Fibroblast of lung (primary cell): ENCODE results near the gene SHANK2. TPM values are rescaled to one million over a fixed set of nuclear protein-coding genes. Genes with fewer than 3 reads are reported as not detected.

Experiments used
- DNase-seq, 2 donors: peaks; one replicate each; pipeline versions ENCODE4 v3.0.0 to v3.0.0-alpha.2; 2010; ENCODE audit warnings: low read depth in 2 of 2
- H2AFZ ChIP-seq: 2 replicates; pipeline ENCODE4 v1.5.1; 2012; ENCODE audit warnings: low read length, control low read depth, inconsistent platforms
- H3K27ac ChIP-seq: 2 replicates; pipeline ENCODE4 v1.5.1; 2011; ENCODE audit warnings: low read length, control low read depth; ENCODE audit not compliant: insufficient read depth
- H3K27me3 ChIP-seq: 2 replicates; pipeline ENCODE4 v1.5.1; 2011; ENCODE audit warnings: mild to moderate bottlenecking, low read length; ENCODE audit not compliant: control insufficient read depth, insufficient read depth
- H3K36me3 ChIP-seq: 2 replicates; pipeline ENCODE4 v1.5.1; 2011; ENCODE audit warnings: low read length; ENCODE audit not compliant: control insufficient read depth, insufficient read depth
- H3K4me1 ChIP-seq: 2 replicates; pipeline ENCODE4 v1.5.1; 2011; ENCODE audit warnings: low read length; ENCODE audit not compliant: control insufficient read depth, insufficient read depth; ENCODE audit errors: extremely low read depth
- H3K4me2 ChIP-seq: 2 replicates; pipeline ENCODE4 v1.5.1; 2011; ENCODE audit warnings: low read length, control low read depth; ENCODE audit not compliant: insufficient read depth; ENCODE audit errors: extremely low read depth
- H3K4me3 ChIP-seq, 4 experiments: fragments of 200-600 bp in 1 of 4; sonication (generic) in 1 of 4; replicated peaks in 1 of 4; 2 replicates each; pipeline ENCODE4 v1.5.1; 2011 to 2016; ENCODE audit warnings: low read length in 4 of 4, low read depth in 3 of 4, mild to moderate bottlenecking in 3 of 4, control low read depth in 2 of 4, inconsistent platforms in 1 of 4, mixed read lengths in 1 of 4; ENCODE audit not compliant: insufficient read depth in 1 of 4; ENCODE audit errors: control extremely low read depth in 1 of 4
- H3K79me2 ChIP-seq: 2 replicates; pipeline ENCODE4 v1.5.1; 2012; ENCODE audit warnings: mild to moderate bottlenecking, low read length, inconsistent platforms; ENCODE audit not compliant: control insufficient read depth, insufficient read depth
- H3K9ac ChIP-seq: 2 replicates; pipeline ENCODE4 v1.5.1; 2011; ENCODE audit warnings: mild to moderate bottlenecking, low read length, control low read depth; ENCODE audit not compliant: insufficient read depth
- H3K9me3 ChIP-seq: 2 replicates; pipeline ENCODE4 v1.5.1; 2012; ENCODE audit warnings: low read depth, low read length; ENCODE audit not compliant: control insufficient read depth, insufficient read depth
- H4K20me1 ChIP-seq: 2 replicates; pipeline ENCODE4 v1.5.1; 2011; ENCODE audit warnings: low read length; ENCODE audit not compliant: control insufficient read depth, insufficient read depth; ENCODE audit errors: extremely low read depth
- CTCF ChIP-seq, 2 donors: IDR thresholded peaks in 1 of 2; conservative IDR thresholded peaks in 1 of 2; 1 replicate in 1 of 2; 2 replicates in 1 of 2; pipeline ENCODE4 v1.5.1; 2011 to 2012; ENCODE audit warnings: low read length in 2 of 2, control low read depth in 1 of 2, inconsistent platforms in 1 of 2, low read depth in 1 of 2, mild to moderate bottlenecking in 1 of 2
- EZH2 ChIP-seq: IDR thresholded peaks from 2 replicates; pipeline ENCODE4 v1.5.1; 2012; ENCODE audit warnings: low read length, control low read depth, mild to moderate bottlenecking; ENCODE audit errors: missing control alignments
- polyA plus RNA-seq, 2 donors: library from polyadenylated mRNA; depleted of rRNA in 1 of 2; stranded (reverse) in 1 of 2; unstranded in 1 of 2; fragments of >200 nt; gene quantifications; 2 replicates each; pipeline ENCODE4 v1.2.1, GENCODE V29; 2011 to 2012; ENCODE audit warnings: missing spikeins in 1 of 2
- total RNA-seq: library from RNA; depleted of rRNA; stranded (reverse); fragments of >200 nt; gene quantifications from 2 replicates; pipeline ENCODE4 v1.2.1, GENCODE V29; 2014

SHANK2 gene
- total and polyA plus RNA-seq, 2 donors (not counting 1 experiment from before 2014, with no cell fraction given), result 3.2 to 11.6 TPM

DNA sequence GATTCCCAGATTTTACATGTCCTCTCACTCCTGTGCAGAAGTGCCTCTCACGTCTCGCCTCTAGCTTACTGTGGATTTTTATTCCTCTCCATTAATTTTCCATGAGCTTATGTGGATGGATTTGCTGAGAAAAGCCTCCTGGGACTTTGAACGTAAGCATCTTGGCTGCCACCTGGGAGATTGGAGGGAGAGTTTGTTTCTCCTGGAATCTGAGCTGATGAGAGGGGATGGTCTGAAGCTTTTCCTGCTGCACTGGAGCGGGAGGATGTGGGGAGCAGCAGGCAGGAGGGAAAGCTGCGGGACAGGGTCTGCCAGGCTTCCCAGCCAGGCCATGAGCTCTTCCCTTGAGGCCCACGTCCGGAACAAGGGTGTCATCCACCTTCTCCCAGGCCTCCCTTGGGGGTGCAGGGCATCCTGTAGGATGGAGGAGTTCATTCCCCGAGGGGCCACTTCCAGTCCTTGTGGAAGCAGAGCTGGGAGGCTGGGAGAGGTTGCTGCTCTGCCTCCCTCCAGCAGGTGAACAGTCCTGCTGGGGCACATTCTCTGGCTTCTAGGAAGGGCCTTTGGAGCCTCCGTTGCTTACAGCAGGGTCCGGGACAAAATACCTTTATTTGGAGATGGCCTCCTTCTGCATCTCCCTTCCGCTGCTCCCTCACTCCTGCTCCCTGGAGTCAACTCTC, 3.6 kb upstream of the SHANK2 start:
- no peaks in the 10 kb centered on the region for H3K36me3 ChIP-seq
- no peaks in the 10 kb centered on the region for H4K20me1 ChIP-seq
- H2AFZ ChIP-seq, result no peak overlapping the region
- no peak overlapping the region for H3K9ac ChIP-seq
- no peaks in the 10 kb centered on the region for H3K79me2 ChIP-seq
- no peak overlapping the region for H3K27ac ChIP-seq
- H3K4me2 ChIP-seq, result no peak overlapping the region
- H3K4me1 ChIP-seq, result no peaks in the 10 kb centered on the region
- H3K9me3 ChIP-seq, result no peaks in the 10 kb centered on the region
- no peaks in the 10 kb centered on the region for H3K27me3 ChIP-seq
- no peak overlapping the region for H3K4me3 ChIP-seq
- no peak for DNase-seq
- TF ChIP-seq CTCF (conservative IDR thresholded peaks at IDR 0.05 in 1 of 2, IDR thresholded peaks at IDR 0.05 in 1 of 2; ENCODE audit: low read depth in 1 of 2, low read length in 2 of 2) (no peak), EZH2 (no peak)

DNA sequence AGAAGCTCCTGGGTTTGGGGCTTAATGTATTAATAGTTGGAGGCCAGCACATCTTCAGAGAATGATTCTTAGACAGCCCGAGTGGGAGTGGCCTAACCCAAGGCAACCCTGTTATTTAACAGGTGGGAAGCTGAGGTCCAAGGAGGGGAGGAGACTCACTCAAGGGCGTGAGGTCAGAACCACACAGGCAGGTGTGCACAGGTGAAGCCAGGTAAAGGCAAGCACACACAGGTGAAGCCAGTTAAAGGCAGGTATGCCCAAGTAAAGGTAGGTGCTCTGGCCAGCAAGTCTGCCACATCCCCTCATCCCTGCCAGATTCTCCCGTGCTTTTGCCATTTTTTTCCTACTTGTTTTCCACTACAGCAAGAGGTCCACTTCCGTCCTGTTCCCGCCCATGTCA, 2.9 kb upstream of the SHANK2 start:
- Histone ChIP-seq H3K27me3 (no peaks in the 10 kb centered on the region), H3K4me2 (no peak overlapping the region), H3K27ac (no peak overlapping the region), H3K9me3 (no peaks in the 10 kb centered on the region), H3K4me1 (no peaks in the 10 kb centered on the region), H2AFZ (no peak overlapping the region), H3K79me2 (no peaks in the 10 kb centered on the region), H4K20me1 (no peaks in the 10 kb centered on the region), H3K36me3 (no peaks in the 10 kb centered on the region), H3K4me3 (no peak overlapping the region), H3K9ac (no peak overlapping the region)
- DNase-seq, result no peak
- no peak for TF ChIP-seq CTCF (conservative IDR thresholded peaks at IDR 0.05 in 1 of 2, IDR thresholded peaks at IDR 0.05 in 1 of 2; ENCODE audit: low read depth in 1 of 2, low read length in 2 of 2)
- TF ChIP-seq EZH2, result no peak

DNA sequence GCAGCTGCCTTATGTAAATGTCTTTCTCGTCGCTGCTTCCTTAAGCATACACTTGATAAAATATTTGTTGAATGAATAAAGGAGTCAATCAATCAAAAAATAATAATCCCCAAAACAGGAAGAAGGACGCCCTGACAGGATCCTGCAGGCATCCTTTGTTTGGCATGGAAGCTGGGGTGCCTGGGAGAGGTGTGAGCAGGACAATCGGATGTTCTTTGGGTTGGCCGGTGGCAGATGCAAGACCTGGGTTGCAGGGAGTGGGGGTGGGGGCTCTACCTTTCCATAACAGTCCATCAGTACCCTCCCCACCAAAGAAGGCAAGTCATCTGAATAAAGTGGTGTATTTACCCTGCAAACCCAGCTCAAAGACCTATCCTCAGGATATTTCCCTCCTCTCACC, 1.4 kb upstream of the SHANK2 start:
- H3K79me2 ChIP-seq, result no peaks in the 10 kb centered on the region
- no peaks in the 10 kb centered on the region for H3K27me3 ChIP-seq
- H3K36me3 ChIP-seq, result no peaks in the 10 kb centered on the region
- no peaks in the 10 kb centered on the region for H3K4me1 ChIP-seq
- no peak for DNase-seq
- no peak overlapping the region for H3K9ac ChIP-seq
- no peaks in the 10 kb centered on the region for H3K9me3 ChIP-seq
- no peak overlapping the region for H3K4me2 ChIP-seq
- H3K4me3 ChIP-seq, result no peak overlapping the region
- H4K20me1 ChIP-seq, result no peaks in the 10 kb centered on the region
- no peak overlapping the region for H3K27ac ChIP-seq
- TF ChIP-seq EZH2 (no peak), CTCF (conservative IDR thresholded peaks at IDR 0.05 in 1 of 2, IDR thresholded peaks at IDR 0.05 in 1 of 2; ENCODE audit: low read depth in 1 of 2, low read length in 2 of 2) (no peak)
- H2AFZ ChIP-seq, result no peak overlapping the region
